HG02938 (cell line): ENCODE data around the gene CA10.

Experiments
- ATAC-seq: cut with Tn5 transposase; IDR thresholded peaks from one replicate; pipeline ENCODE4 v1.9.1; 2021; ENCODE audit warnings: mild to moderate bottlenecking, moderate library complexity; ENCODE audit not compliant: unreplicated experiment

The CA10 gene

GRCh38 chr17:51778842-51779241, 379.7 kb downstream of the CA10 start:
- ATAC-seq, result no peak

DNA sequence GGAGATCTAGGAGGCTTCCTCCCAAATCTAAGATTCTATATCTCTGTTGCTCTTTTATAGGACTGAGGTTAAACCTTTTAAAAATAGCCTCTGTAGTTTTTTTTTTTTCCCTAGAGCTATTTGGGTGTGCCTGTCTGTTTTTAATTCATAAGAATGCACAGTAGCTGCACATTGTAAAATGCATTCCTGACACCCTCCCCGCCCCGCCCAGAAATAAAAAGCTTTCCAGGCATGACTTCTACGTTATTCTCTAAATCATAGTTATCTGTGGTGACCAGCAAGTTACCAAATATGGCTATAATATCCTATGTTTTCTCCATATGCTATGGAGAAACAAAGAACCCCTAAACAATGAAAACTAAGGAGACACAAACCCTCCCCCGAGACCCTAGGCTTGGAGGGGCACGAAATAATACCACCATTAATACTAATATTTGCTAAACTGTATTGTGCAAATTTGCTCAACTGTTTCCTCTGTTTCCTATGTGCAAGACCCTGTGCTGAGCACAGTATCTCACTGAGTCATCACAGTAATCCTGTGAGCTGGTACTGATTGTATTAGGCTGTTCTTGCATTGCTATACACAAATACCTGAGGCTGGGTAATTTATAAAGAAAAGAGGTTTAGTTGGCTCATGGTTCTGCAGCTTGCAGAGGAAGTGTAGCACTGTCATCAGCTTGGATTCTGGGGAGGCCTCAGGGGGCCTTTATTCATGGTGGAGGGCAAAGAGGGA, 388.3 kb downstream of the CA10 start:
- ATAC-seq, result no peak

DNA sequence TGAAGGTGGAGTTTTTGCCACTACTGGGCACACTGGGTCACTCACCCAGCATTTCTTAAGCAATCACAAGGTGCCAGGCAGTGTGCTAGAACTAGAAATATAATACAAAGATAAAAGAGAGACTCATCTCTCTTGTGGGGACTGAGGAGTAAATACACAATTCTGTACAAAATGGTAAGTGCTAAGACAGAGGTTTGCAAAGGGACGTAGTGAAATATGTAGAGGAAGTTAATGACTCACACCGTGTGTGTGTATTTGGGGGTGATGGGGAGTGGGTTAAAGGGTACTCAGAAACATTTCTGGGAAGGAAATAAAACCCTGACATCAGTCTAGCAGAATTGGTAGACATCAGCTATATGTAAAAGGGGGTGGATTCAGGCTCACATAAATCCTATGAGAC, 389.3 kb downstream of the CA10 start:
- no peak for ATAC-seq

DNA sequence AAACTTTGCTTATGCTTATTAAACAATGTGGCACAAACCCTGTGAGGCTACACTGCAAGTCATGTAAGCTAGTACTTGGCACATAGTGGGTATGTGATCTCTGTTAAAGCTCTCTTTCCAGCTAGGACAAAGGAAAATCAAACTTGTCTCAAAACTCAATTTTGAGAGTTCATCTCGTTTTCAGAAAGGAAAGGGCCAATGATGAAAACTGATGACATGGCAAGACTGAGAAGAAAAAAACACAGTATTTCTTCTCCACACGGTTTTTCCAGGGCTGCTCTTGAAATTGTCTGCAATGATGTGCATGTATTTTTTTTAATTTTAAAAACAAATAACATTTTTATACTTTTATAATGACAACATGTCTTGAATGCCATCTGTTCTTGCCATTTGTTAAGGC, 389.8 kb downstream of the CA10 start:
- ATAC-seq, result no peak

GRCh38 chr17:51767287-51767686, 391.2 kb downstream of the CA10 start:
- ATAC-seq, result no peak

GRCh38 chr17:51765282-51766135, 393.0 kb downstream of the CA10 start:
- ATAC-seq, result no peak

GRCh38 chr17:51764387-51764971, 394.0 kb downstream of the CA10 start:
- peak; percentile 92 for ATAC-seq

GRCh38 chr17:51763058-51763457, 395.5 kb downstream of the CA10 start:
- no peak for ATAC-seq

GRCh38 chr17:51761105-51761504, 397.4 kb downstream of the CA10 start:
- ATAC-seq, result no peak

DNA sequence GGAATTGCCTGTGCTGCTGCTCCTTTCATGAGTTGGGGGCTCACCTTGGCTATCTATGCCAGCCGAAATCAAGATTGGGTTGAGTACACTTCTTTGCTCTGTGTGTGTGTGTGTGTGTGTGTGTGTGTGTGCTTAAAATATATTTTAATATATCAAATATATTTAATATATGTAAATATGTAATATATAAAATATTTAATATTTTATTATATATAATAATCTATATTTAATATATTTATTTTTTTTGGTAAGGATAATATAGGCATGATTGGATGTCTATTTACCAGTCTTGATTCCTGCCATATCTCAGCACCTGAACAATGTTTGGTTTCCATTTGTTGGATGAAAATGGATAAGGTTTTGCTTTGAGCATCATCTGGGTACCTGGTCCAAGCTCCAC, 399.3 kb downstream of the CA10 start:
- ATAC-seq, result no peak

- no peak for ATAC-seq
These were observed 407.4 kb downstream of the CA10 start for GRCh38 chr17:51751072-51751471.

DNA sequence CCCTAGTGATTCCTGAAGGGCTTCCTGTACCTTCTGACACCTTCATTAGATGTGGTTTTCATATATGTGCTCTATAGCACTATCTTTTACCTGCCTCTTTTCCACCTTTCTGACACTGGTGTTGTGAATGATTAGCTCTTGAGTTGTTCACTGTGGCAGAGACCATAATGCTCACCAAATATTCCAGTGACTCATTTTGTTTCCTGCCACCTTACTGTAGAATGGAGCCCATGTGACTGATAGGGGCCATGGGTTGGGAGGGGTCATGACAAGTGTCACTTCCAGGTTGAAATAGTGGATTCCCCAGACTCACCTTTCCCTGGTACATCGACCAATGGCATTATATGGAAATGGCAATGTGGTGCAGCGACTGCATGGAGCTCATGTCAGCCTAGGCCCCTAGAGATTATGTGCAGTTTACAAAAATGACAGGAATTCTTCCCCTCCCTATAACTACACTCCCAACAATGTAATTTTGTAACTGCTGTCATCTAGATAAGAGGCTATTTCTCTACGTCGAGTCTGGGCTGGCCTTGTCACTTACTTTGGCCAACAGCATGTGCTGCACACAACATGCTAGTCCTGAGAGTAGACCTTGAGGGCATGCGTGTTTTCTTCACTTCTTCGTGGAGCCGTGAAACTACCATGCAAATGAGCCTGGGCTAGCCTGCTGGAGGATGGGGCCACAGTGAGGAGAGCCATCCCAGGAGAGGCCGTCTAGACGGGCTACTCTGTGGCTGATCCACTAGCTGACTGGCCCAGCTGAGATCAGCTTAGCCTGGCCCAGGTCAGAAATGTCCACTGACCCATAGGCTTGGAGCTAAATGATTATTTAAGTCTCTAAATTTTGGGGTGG, 409.5 kb downstream of the CA10 start:
- no peak for ATAC-seq

- no peak for ATAC-seq
These were observed 412.1 kb downstream of the CA10 start for GRCh38 chr17:51746421-51746820.

DNA sequence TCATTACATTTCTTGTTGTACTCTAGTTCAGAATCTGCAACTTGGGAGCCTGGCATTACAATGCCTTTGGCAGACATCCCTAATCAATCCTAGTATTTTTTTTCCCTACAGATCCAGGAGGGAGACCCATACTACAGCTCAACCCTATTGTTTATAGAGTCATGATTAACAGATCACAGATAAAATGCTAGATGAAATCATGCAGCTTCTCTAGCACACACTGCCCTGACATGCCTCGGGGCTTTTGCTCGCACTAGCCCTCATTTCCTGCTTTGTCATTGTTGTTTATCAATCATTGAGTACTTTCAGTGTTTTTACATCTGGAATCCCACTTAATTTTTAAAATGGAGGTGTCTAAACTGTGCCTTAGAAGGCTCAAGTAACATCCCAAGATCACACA, 412.5 kb downstream of the CA10 start:
- no peak for ATAC-seq

- no peak for ATAC-seq
These were observed 415.0 kb downstream of the CA10 start for GRCh38 chr17:51743477-51743876.

DNA sequence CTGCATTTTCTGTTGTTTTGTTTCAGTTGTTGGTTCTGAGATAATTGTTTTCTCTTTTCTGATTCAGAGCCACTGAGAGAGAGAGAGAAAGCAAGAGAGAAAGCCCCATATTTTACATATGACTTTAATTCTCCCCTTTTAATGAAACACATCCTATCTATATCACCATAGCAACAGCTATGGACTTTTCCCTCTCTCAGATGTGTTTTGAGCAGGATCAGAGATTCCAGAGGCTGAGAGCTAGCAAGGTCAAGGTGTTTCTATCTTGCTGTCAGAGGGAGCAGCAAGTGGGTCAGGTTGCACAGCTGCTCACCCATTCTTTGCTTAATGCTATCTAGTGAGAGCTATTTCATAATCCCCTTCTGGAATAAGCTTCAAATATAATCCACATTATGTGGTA, 415.9 kb downstream of the CA10 start:
- no peak for ATAC-seq

DNA sequence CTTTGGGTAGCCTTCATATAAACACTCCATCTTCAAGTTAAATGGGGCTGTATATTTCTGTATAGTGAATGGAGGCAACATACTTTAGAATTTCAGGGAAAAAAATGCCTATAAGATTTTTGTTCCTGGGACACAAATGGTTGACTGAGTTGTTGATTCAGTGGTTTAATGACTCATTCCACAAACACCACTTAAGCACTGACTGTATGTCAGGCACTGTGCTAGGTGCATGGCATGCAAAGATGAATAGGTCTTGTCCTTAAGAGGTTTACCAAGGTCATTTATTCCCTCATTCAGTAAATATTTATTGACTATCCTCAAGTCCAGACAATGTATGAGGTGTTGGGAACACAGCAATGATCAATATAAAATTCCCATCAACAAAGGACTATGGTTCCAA, 417.1 kb downstream of the CA10 start:
- ATAC-seq, result no peak

DNA sequence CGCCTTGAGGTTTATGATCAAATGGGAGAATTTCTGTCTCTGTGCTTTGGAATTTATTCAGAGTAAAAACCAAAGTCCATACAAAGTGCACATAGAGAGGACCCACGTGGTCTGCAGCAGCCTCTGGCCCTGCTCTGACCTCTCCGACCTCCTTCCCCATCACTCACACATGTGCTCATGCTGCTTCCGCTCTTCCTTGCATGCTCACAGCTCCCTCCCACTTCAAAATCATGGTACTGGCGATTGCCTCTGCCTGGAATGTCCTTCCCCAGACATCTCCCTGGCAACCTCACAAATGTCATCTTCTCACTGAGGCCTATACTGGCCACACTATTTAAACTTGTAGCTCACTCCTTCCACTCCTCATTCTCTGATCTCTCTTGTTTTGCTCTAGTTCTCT, 418.0 kb downstream of the CA10 start:
- no peak for ATAC-seq

- no peak for ATAC-seq
These were observed 419.1 kb downstream of the CA10 start for GRCh38 chr17:51739245-51739886.

DNA sequence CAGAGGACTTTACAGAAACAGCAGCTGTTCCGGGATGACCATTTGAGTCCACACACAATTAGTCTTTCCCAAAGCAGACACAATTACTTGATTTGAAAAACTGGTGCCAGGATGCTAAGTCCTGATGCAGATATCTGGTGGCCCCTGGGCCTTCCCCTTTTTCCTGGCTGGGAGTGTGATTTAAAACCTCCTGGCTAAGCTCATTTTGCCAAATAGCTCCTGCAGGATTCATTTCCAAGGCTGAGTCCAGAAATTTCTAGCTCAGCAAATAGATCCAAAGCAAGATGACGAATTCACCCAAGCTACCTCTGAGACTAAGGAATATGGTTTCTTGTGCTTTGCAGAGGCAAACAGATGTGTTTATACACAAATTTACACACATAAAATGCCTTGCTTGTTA, 422.2 kb downstream of the CA10 start:
- no peak for ATAC-seq

DNA sequence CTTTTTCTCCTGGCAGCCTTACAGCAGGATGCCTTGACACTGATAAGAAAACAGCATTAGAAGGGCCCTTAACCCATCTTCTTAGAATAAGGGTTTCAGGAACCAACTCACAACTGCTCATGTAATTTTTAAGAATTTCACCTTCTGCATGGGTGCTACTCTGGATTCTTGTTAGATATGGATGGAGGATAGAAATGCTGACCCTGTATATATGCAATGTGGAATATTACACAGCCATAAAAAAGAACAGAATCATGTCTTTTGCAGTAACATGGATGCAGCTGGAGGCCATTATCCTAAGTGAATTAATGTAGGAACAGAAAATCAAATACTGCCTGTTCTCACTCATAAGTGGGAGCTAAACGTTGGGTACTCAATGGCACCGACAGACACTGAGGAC, 423.5 kb downstream of the CA10 start:
- no peak for ATAC-seq
